ENCODE data around the gene PPP1R2.

DNA sequence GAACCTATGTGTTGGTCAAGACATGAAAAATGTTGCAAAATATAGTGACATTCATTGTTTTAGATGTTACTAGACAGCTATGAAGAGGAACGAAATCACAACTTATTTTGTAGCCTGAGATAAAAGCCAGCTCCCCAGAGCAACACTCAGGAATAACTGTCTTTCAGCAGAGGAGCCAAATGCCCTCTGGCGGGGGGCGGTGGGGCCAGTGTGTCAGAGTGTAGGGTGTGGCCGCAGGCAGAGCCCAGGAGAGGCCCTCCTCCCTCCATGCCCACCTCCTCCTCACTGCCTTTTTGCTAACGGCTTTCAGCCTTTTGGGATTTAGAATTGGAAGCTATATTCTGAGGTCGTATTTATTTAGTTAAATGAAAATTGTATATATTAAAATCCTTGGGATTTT is 23.7 kb upstream of the PPP1R2 start:
- TF ChIP-seq, protein P1, sequence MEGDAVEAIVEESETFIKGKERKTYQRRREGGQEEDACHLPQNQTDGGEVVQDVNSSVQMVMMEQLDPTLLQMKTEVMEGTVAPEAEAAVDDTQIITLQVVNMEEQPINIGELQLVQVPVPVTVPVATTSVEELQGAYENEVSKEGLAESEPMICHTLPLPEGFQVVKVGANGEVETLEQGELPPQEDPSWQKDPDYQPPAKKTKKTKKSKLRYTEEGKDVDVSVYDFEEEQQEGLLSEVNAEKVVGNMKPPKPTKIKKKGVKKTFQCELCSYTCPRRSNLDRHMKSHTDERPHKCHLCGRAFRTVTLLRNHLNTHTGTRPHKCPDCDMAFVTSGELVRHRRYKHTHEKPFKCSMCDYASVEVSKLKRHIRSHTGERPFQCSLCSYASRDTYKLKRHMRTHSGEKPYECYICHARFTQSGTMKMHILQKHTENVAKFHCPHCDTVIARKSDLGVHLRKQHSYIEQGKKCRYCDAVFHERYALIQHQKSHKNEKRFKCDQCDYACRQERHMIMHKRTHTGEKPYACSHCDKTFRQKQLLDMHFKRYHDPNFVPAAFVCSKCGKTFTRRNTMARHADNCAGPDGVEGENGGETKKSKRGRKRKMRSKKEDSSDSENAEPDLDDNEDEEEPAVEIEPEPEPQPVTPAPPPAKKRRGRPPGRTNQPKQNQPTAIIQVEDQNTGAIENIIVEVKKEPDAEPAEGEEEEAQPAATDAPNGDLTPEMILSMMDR (IDR thresholded peaks at IDR 0.05 in 8 of 11, conservative IDR thresholded peaks at IDR 0.05 in 3 of 11): no peak
- TF ChIP-seq POLR2A (IDR thresholded peaks at IDR 0.05): no peak
- no peak for TF ChIP-seq POLR2AphosphoS5 (IDR thresholded peaks at IDR 0.05)

Data from spleen (tissue), 7 donors.